NCI-H2227 (cell line): ENCODE data around the gene ALOX12B.
A peak's percentile ranks its signal among the peaks of the same experiment; 100 is the strongest.
"Not testable (repeated sequence)": the region's sequence is repeated elsewhere in the genome, so short reads cannot be mapped to it uniquely, and the experiment has no call there.

Experiments used
- DNase-seq: peaks from one replicate; lab custom pipeline; 2025; ENCODE audit not compliant: unreplicated experiment; lab: John Stamatoyannopoulos, UW

The ALOX12B gene

GRCh38 chr17:8046929-8047768, 40.4 kb downstream of the ALOX12B start:
- no peak for DNase-seq

GRCh38 chr17:8046306-8046928, 41.1 kb downstream of the ALOX12B start:
- DNase-seq, result no peak

- DNase-seq, result no peak
These were observed 42.4 kb downstream of the ALOX12B start for GRCh38 chr17:8044819-8045810.

- no peak for DNase-seq
These were observed 45.5 kb downstream of the ALOX12B start for GRCh38 chr17:8041979-8042378.

- DNase-seq, result peak; percentile 20
These were observed 46.1 kb downstream of the ALOX12B start for GRCh38 chr17:8041249-8041928.

GRCh38 chr17:8039611-8040168, 47.8 kb downstream of the ALOX12B start:
- no peak for DNase-seq

- DNase-seq, result no peak
These were observed 48.4 kb downstream of the ALOX12B start, which contains the start of gene ALOX15B for GRCh38 chr17:8038954-8039610. Gene ALOX15B (plus strand): TSS chr17:8039059. CDS start chr17:8039156, 97 bp downstream.

- DNase-seq, result no peak
These were observed 55.1 kb downstream of the ALOX12B start for GRCh38 chr17:8032442-8032841.

- DNase-seq, result no peak
These were observed 55.6 kb downstream of the ALOX12B start for GRCh38 chr17:8031950-8032349.

- no peak for DNase-seq
These were observed 56.3 kb downstream of the ALOX12B start for GRCh38 chr17:8031261-8031661.

GRCh38 chr17:8029121-8029520, 58.4 kb downstream of the ALOX12B start:
- no peak for DNase-seq

- DNase-seq, result no peak
These were observed 62.2 kb downstream of the ALOX12B start for GRCh38 chr17:8025176-8025911.

GRCh38 chr17:8024161-8024560, 63.4 kb downstream of the ALOX12B start:
- not testable (repeated sequence) for DNase-seq
